ENCODE measurements around the gene GRK4.
A peak's percentile ranks its signal among the peaks of the same experiment; 100 is the strongest.

GRK4 gene

GRCh38 chr4:2963175-2963965, at the start of gene GRK4, which contains the start of gene NOP14 (continued):
- TF ChIP-seq PRDM2 (tag by site-specific recombination; IDR thresholded peaks at IDR 0.05; ENCODE audit: borderline replicate concordance) (no peak), ZNF660 (tag by site-specific recombination; IDR thresholded peaks at IDR 0.05) (0 out of 2 replicates have a peak, but pooled peaks have one; percentile 30), ZNF473 (tag by site-specific recombination; IDR thresholded peaks at IDR 0.05) (no peak), ZNF561 (tag by site-specific recombination; IDR thresholded peaks at IDR 0.05; ENCODE audit: borderline replicate concordance) (peak; percentile 85), KLF9 (tag by site-specific recombination; IDR thresholded peaks at IDR 0.05; ENCODE audit: low read depth) (no peak), ZNF335 (tag by site-specific recombination; conservative IDR thresholded peaks at IDR 0.05) (peak; percentile 77), ZNF654 (tag by site-specific recombination; IDR thresholded peaks at IDR 0.05; ENCODE audit: low read depth) (no peak), YY1 (tag by site-specific recombination; IDR thresholded peaks at IDR 0.05) (peak; percentile 74), ZNF24 (tag by site-specific recombination; IDR thresholded peaks at IDR 0.05) (peak; percentile 60; the same call in 1 of the 2 replicates), ZNF548 (tag by site-specific recombination; IDR thresholded peaks at IDR 0.05) (no peak), ZNF623 (tag by site-specific recombination; IDR thresholded peaks at IDR 0.05) (no peak), SCRT2 (tag by site-specific recombination; IDR thresholded peaks at IDR 0.05) (peak; percentile 31; the same call in 1 of the 2 replicates), GLI2 (tag by site-specific recombination; IDR thresholded peaks at IDR 0.05; ENCODE audit: borderline replicate concordance, low read depth) (no peak), GLIS1 (tag by site-specific recombination; IDR thresholded peaks at IDR 0.05) (peak; percentile 50; the same call in 1 of the 2 replicates), ZNF501 (tag by site-specific recombination; IDR thresholded peaks at IDR 0.05) (peak; percentile 94), ZNF670 (tag by site-specific recombination; IDR thresholded peaks at IDR 0.05; ENCODE audit: low read depth) (no peak), ZNF133 (tag by site-specific recombination; IDR thresholded peaks at IDR 0.05) (no peak), PRDM10 (tag by site-specific recombination; IDR thresholded peaks at IDR 0.05) (no peak), ZNF266 (tag by site-specific recombination; IDR thresholded peaks at IDR 0.05; ENCODE audit: low read depth) (no peak), TCF7L2 (IDR thresholded peaks at IDR 0.05; ENCODE audit: borderline replicate concordance, low read depth, low read length) (no peak), ZNF555 (tag by site-specific recombination; conservative IDR thresholded peaks at IDR 0.05) (no peak), ZNF10 (tag by site-specific recombination; IDR thresholded peaks at IDR 0.05) (no peak; the same call in 1 of the 2 replicates), ZNF510 (tag by site-specific recombination; IDR thresholded peaks at IDR 0.05; ENCODE audit: insufficient replicate concordance) (no peak)
- TF ChIP-seq, protein P1, sequence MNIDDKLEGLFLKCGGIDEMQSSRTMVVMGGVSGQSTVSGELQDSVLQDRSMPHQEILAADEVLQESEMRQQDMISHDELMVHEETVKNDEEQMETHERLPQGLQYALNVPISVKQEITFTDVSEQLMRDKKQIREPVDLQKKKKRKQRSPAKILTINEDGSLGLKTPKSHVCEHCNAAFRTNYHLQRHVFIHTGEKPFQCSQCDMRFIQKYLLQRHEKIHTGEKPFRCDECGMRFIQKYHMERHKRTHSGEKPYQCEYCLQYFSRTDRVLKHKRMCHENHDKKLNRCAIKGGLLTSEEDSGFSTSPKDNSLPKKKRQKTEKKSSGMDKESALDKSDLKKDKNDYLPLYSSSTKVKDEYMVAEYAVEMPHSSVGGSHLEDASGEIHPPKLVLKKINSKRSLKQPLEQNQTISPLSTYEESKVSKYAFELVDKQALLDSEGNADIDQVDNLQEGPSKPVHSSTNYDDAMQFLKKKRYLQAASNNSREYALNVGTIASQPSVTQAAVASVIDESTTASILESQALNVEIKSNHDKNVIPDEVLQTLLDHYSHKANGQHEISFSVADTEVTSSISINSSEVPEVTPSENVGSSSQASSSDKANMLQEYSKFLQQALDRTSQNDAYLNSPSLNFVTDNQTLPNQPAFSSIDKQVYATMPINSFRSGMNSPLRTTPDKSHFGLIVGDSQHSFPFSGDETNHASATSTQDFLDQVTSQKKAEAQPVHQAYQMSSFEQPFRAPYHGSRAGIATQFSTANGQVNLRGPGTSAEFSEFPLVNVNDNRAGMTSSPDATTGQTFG (tag by site-specific recombination; IDR thresholded peaks at IDR 0.05; ENCODE audit: borderline replicate concordance), result no peak
- TF ChIP-seq, protein P2, sequence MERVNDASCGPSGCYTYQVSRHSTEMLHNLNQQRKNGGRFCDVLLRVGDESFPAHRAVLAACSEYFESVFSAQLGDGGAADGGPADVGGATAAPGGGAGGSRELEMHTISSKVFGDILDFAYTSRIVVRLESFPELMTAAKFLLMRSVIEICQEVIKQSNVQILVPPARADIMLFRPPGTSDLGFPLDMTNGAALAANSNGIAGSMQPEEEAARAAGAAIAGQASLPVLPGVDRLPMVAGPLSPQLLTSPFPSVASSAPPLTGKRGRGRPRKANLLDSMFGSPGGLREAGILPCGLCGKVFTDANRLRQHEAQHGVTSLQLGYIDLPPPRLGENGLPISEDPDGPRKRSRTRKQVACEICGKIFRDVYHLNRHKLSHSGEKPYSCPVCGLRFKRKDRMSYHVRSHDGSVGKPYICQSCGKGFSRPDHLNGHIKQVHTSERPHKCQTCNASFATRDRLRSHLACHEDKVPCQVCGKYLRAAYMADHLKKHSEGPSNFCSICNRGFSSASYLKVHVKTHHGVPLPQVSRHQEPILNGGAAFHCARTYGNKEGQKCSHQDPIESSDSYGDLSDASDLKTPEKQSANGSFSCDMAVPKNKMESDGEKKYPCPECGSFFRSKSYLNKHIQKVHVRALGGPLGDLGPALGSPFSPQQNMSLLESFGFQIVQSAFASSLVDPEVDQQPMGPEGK (tag by site-specific recombination; IDR thresholded peaks at IDR 0.05), result peak; percentile 4; the same call in 1 of the 2 replicates

Measured in HEK293 (cell line).